Panc1 (cell line): ENCODE results near the gene PADI2. TPM values are rescaled to one million over a fixed set of nuclear protein-coding genes. Genes with fewer than 3 reads are reported as not detected.

Experiments
- ATAC-seq: fragments of 200-7000 bp; cut with Tn5 transposase; 2 replicates; pipeline ENCODE4 v1.9.1; 2020; ENCODE audit warnings: mild to moderate bottlenecking, moderate library complexity
- BruUV-seq: library from RNA; stranded (reverse); fragments of 400-500 nt; replicated peaks from 2 replicates; lab custom pipeline; 2021; lab: Mats Ljungman, UMichigan
- CTCF ChIA-PET: fragments of 300-600 bp; sonication (Branson Sonifier 250); formaldehyde crosslinking; loops from one replicate; lab custom pipeline; 2022; ENCODE audit warnings: antibody characterized with exemption; lab: Charles Lee
- POLR2A ChIA-PET: fragments of 300-600 bp; sonication (Branson Sonifier 250); formaldehyde crosslinking; loops from one replicate; lab custom pipeline; 2022; ENCODE audit warnings: antibody characterized with exemption; lab: Charles Lee
- DNase-seq: peaks from one replicate; pipeline ENCODE4 v3.0.0-alpha.2; 2010; ENCODE audit warnings: low read depth, low spot score
- H3K27ac ChIP-seq: 2 replicates; pipeline ENCODE4 v1.5.1; 2011; ENCODE audit warnings: mild to moderate bottlenecking, low read length, inconsistent platforms
- H3K27me3 ChIP-seq: fragments of 200-500 bp; sonication (Bioruptor generic); 2 replicates; pipeline ENCODE4 v1.6.0; 2014; ENCODE audit warnings: low read length, inconsistent platforms; ENCODE audit not compliant: control insufficient read depth, insufficient read depth
- H3K36me3 ChIP-seq: fragments of 200-500 bp; sonication (Bioruptor generic); 2 replicates; pipeline ENCODE4 v1.5.1; 2014; ENCODE audit warnings: inconsistent platforms, mild to moderate bottlenecking, low read length, moderate library complexity; ENCODE audit not compliant: control insufficient read depth, insufficient read depth
- H3K4me1 ChIP-seq: 2 replicates; pipeline ENCODE4 v1.5.1; 2011; ENCODE audit warnings: inconsistent platforms, mild to moderate bottlenecking, low read length, moderate library complexity; ENCODE audit not compliant: control insufficient read depth, insufficient read depth
- H3K4me3 ChIP-seq, 2 experiments: 2 replicates each; pipeline ENCODE4 v1.5.1; 2011 to 2012; ENCODE audit warnings: low read depth in 2 of 2, low read length in 2 of 2, mild to moderate bottlenecking in 2 of 2, inconsistent platforms in 1 of 2, moderate library complexity in 1 of 2
- H3K9me3 ChIP-seq: fragments of 200-500 bp; sonication (Bioruptor generic); 2 replicates; pipeline ENCODE4 v1.5.1; 2014; ENCODE audit warnings: low read depth, mild to moderate bottlenecking, inconsistent platforms, low read length, moderate library complexity; ENCODE audit not compliant: control insufficient read depth, insufficient read depth
- CTCF ChIP-seq: fragments of 450-650 bp; IDR thresholded peaks from 2 replicates; pipeline ENCODE4 v1.5.1; 2017; ENCODE audit warnings: mild to moderate bottlenecking
- POLR2AphosphoS5 ChIP-seq: IDR thresholded peaks from 2 replicates; pipeline ENCODE4 v1.6.1; 2012; ENCODE audit warnings: mild to moderate bottlenecking, low read depth, low read length, moderate library complexity
- REST ChIP-seq, 2 experiments: IDR thresholded peaks; 2 replicates each; pipeline ENCODE4 v1.6.1; 2011 to 2012; ENCODE audit warnings: low read depth in 2 of 2, control low read depth in 1 of 2, low read length in 1 of 2, mild to moderate bottlenecking in 1 of 2, moderate library complexity in 1 of 2; ENCODE audit not compliant: insufficient read depth in 1 of 2
- SIN3A ChIP-seq: IDR thresholded peaks from 2 replicates; pipeline ENCODE4 v1.6.1; 2012; ENCODE audit warnings: low read depth, mild to moderate bottlenecking, low read length, moderate library complexity, borderline replicate concordance; ENCODE audit not compliant: insufficient read depth
- TCF7L2 ChIP-seq: IDR thresholded peaks from 2 replicates; pipeline ENCODE4 v1.6.1; 2011; ENCODE audit warnings: mild to moderate bottlenecking, low read depth, low read length, inconsistent platforms
- in situ Hi-C: cut with HindIII; loops from 2 replicates; pipeline ENCODE4 v1.10.0; 2016; ENCODE audit warnings: low sequenced_read_pairs, low pct_unique_long_range_greater_than_20kb
- intact Hi-C: fragments of 100-400 bp; cut with micrococcal nuclease; formaldehyde crosslinking; loops from one replicate; pipeline ENCODE4 v1.10.0; 2022; ENCODE audit not compliant: unreplicated experiment
- total RNA-seq: library from RNA; stranded (reverse); gene quantifications from one replicate; pipeline ENCODE4 v1.2.1, GENCODE V29; 2021; ENCODE audit not compliant: unreplicated experiment

Gene PADI2
- total RNA-seq, 1 experiment from 2014 or later = 507 TPM

- Histone ChIP-seq H3K27me3 (no peaks in the 10 kb centered on the region), H3K4me1 (0 out of 2 replicates have a peak, but pooled peaks cover 2% of the 10 kb centered on the region), H3K4me3 (no peak overlapping the region), H3K36me3 (no peaks in the 10 kb centered on the region), H3K27ac (no peak overlapping the region), H3K9me3 (no peaks in the 10 kb centered on the region)
- BruUV-seq = no TSS peak
- in situ Hi-C loops = no loop called here
- no peak for DNase-seq
- intact Hi-C loops = loop anchor here (2.0 kb wide), 1 partner anchor 27 kb away; no protein-coding TSS in a partner anchor
- CTCF ChIA-PET = interaction anchor here (0.7 to 0.9 kb wide), 2 partner anchors 14 to 139 kb away, joined by 3 read pairs; no protein-coding TSS in a partner anchor
- POLR2A ChIA-PET = interaction anchor here (0.6 kb wide), 1 partner anchor 1114 kb away, joined by 3 read pairs; no protein-coding TSS in a partner anchor
- TF ChIP-seq POLR2AphosphoS5 (peak; percentile 40; the same call in 1 of the 2 replicates), TCF7L2 (no peak), CTCF (peak; percentile 87), REST (IDR thresholded peaks at IDR 0.05; ENCODE audit: insufficient read depth in 1 of 2, low read depth in 2 of 2, low read length in 1 of 2) (no peak), SIN3A (no peak)
- peak; percentile 89 for ATAC-seq
Measured at GRCh38 chr1:17075470-17076255, 43.6 kb downstream of the PADI2 start.

GRCh38 chr1:17071794-17072193, 47.5 kb downstream of the PADI2 start:
- TF ChIP-seq POLR2AphosphoS5 (no peak), SIN3A (no peak), TCF7L2 (no peak), CTCF (no peak), REST (IDR thresholded peaks at IDR 0.05; ENCODE audit: insufficient read depth in 1 of 2, low read depth in 2 of 2, low read length in 1 of 2) (no peak)
- DNase-seq = no peak
- H3K4me3 ChIP-seq = no peak overlapping the region
- in situ Hi-C loops = no loop called here
- CTCF ChIA-PET = no interaction called here
- intact Hi-C loops = no loop called here
- H3K27ac ChIP-seq = no peak overlapping the region
- no peak for ATAC-seq
- no peaks in the 10 kb centered on the region for H3K9me3 ChIP-seq
- H3K36me3 ChIP-seq = no peaks in the 10 kb centered on the region
- POLR2A ChIA-PET = no interaction called here
- BruUV-seq = no TSS peak
- no peaks in the 10 kb centered on the region for H3K27me3 ChIP-seq
- H3K4me1 ChIP-seq = 0 out of 2 replicates have a peak, but pooled peaks cover 2% of the 10 kb centered on the region
